Activated CD4-positive, alpha-beta T cell treated with anti-CD3 and anti-CD28 coated beads for 1 hour (primary cell): ENCODE data around the gene NKAIN4.
"Not testable (repeated sequence)": the region's sequence is repeated elsewhere in the genome, so short reads cannot be mapped to it uniquely, and the experiment has no call there.

Experiments used
- DNase-seq: peaks from one replicate; pipeline ENCODE4 v3.0.0-alpha.2; 2020

Gene NKAIN4

GRCh38 chr20:63234693-63235398, 19.4 kb downstream of the NKAIN4 start:
- DNase-seq: no peak

DNA sequence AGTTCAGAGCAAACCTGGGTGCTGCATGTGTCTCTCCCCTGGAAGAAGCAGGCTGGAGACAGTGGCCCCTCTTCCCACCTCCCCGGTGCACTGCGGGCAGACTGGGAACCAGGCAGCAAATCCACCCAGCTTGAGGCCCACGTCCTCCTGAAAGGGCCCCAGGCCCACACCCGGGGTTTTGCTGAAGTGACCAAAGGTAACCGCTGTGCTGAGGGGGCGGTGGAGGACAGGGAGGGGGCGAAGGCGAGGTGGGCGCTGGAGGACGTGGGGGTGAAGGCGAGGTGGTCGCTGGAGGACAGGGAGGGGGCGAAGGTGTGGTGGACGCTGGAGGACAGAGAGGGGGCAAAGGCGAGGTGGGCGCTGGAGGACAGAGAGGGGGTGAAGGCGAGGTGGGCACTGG, 20.3 kb downstream of the NKAIN4 start:
- DNase-seq: no peak

GRCh38 chr20:63233061-63233344, 21.3 kb downstream of the NKAIN4 start:
- DNase-seq: no peak

DNA sequence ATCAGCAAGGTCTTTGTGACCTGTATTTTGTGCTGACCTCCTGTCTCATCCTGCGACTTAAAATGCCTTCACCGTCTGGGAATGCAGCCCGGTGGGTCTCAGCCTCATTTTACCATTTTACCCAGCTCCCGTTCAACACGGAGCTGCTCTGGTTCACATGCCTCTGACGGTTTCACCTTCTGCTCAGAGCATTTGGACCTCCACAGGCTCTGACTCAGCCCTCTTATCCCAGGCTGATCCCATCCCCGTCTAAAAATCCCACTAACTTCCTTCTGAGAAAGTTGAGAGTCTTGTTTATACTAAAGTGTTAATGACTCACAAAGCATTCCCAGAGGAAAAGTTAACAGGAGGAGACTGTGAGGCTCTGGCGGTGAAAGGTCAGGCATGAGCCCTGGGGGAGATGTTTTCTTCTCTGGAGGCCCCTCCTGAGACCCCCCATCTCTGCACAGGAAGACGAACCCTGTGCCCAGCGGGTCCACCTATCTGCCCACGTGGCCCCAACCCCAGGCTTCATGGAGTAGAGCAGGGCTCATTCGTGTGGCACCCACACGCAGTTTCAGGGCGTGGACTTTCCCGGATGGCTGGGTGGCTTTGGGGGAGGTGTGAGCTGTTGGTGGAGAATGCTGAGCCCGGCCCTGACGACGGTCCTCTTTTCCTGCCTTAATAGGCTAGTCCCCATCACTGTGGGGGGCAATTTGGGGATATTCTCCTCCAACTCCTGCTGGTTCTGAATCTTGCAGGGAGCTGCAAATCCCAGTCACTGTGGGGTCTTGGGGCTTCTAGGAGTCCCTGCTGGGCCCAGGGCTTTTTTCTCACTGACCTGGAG, 21.8 kb downstream of the NKAIN4 start:
- DNase-seq: no peak

- no peak for DNase-seq
Measured at GRCh38 chr20:63230800-63231268, 23.4 kb downstream of the NKAIN4 start.

GRCh38 chr20:63228806-63229205, 25.5 kb downstream of the NKAIN4 start:
- no peak for DNase-seq

GRCh38 chr20:63227260-63227659, 27.0 kb downstream of the NKAIN4 start:
- no peak for DNase-seq

- DNase-seq: no peak
Measured at GRCh38 chr20:63226042-63226943, 28.0 kb downstream of the NKAIN4 start.

GRCh38 chr20:63225082-63225454, 29.2 kb downstream of the NKAIN4 start:
- DNase-seq: no peak

DNA sequence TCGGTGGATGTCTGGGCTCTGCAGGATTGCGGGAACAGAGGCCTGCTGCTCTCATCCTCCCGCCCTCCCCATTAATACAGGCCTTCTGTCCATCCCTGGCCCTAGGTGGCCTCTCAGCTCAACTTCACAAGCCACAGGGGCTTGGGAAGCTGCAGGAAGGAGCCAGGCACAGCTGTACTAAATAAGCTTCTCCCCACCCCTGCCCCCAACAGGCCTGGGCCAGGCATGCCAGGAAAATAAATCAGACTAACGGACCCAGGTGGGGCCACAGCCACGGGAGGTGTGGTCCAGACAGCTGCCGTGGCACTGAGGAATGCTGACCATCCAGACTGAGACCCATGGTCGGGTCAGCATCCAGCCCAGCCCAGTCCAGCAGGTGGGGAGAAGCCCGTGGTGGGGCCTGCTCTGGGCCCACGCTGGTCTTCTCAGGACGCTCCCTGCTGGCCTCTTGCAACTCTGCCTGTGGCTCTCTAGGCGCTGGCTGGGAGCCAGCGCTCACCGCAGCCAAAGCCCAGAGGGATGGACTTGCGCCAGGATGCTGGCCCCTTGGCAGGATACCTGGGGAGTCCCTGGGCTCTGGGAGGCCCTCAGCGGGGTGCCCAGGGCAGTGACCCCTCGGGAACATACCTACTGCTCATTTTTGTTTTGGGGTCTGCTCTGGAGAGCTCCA, 29.7 kb downstream of the NKAIN4 start:
- DNase-seq: no peak

- no peak for DNase-seq
Measured at GRCh38 chr20:63223826-63224207, 30.4 kb downstream of the NKAIN4 start.

DNA sequence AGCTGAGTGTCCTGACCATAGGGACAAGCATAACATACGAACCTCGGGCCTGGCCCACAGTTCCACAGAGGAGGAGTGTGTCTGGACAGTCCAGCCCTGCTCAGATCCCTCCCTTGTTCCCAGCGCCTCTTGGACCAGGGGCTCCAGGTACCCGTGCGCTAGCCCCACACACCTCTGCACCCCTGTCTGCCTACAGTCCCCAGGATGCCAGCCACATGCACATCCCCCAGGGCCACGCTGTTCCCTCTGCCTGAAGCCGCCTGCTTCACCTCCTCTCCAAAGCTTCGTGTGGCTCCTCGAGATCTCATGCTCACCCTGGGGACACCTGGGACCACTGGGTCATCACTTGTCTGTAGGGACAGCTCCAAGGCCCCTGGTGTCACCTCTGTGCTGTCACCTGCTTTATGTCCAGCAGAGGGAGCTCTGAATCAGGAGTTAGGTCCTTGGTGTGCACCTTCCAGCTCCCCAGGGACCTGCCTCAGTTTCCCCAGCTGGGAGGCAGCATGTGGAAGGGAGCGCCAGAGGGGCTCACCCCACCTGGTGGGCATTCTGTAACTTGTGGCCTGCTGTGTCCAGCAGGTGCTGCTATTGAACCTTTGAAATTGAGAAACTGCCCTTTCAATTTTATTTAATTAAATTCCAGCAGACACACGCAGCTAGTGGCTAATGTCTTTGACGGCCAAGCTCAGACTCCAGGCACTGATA, 31.0 kb downstream of the NKAIN4 start:
- peak; percentile 19 for DNase-seq

- DNase-seq: no peak
Measured at GRCh38 chr20:63222541-63222940, 31.7 kb downstream of the NKAIN4 start.

GRCh38 chr20:63221400-63222053, 32.7 kb downstream of the NKAIN4 start:
- DNase-seq: not testable (repeated sequence)

- DNase-seq: no peak
Measured at GRCh38 chr20:63220696-63221399, 33.4 kb downstream of the NKAIN4 start.

DNA sequence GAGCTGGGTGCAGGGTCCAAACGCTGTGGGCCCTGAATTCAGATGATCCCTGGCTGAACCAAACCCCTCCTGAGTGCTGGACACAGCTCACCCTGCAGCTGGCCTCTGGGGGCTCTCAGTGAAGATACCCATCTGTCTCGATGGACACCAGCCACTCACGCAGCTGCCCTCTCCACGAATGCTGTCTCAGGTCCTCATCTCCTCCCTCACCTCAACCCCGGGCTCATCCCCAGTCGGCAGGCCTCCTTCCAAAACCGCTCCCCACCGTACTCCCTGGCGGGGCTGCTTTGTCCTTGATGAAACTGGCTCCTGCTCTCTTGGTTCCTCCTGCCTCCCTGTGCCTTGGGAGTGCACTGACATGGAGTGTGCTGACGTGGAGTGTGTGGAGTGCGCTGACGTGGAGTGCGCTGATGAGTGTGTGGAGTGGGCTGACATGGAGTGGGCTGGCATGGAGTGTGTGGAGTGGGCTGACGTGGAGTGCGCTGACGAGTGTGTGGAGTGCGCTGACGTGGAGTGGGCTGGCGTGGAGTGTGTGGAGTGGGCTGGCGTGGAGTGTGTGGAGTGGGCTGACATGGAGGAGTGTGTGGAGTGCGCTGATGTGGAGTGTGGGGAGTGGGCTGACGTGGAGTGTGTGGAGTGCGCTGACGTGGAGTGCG, 34.3 kb downstream of the NKAIN4 start:
- no peak for DNase-seq

DNA sequence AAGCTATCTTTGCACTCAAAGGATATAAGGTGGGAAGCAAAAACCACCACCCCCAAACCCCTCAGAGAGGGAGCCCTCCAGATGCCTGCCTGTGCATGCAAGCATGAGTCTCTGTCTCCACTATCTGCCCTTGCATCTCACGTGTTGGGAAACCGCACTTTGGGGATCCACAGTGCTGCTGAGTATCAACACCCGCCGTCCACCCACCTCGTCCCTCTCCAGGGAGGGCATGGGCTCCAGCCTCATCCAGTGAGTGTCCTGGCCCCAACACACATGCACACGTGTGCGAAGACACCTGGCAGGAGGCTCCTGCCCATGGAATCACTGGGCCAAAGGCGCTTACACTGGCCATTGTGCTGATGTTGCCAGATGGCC, 34.8 kb downstream of the NKAIN4 start:
- DNase-seq: no peak

GRCh38 chr20:63218701-63219446, 35.4 kb downstream of the NKAIN4 start:
- DNase-seq: no peak

DNA sequence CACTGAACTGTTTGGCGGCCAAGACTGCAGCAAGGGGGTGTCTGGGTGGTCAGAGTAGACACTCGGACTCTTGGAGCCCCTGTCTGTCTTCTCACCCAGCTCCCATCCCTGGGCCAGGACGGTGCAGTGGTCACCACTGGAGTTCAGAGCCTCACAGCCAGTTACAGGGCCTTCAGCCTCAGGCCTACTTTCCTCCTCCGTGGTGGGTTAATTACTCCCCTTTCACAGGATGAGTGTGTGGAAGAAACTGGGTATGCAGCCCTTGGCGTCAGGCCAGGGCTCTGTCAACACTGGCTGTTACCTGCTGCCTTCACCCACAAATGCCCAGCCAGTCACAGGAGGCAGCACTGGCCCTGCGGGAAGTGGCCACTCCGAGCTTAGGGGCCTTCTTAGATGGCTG, 36.6 kb downstream of the NKAIN4 start:
- DNase-seq: no peak
